Skin epidermis (tissue), 12 donors: ENCODE data around the gene AMBN.
"Not testable (repeated sequence)": the region's sequence is repeated elsewhere in the genome, so short reads cannot be mapped to it uniquely, and the experiment has no call there.

Experiments used
- H3K27ac ChIP-seq, 21 experiments: fragments of 200-600 bp; sonication (generic) in 11 of 21; one replicate each; pipeline ENCODE4 v1.5.0; 2020; ENCODE audit warnings: mild to moderate bottlenecking in 3 of 21, inconsistent platforms in 2 of 21, moderate library complexity in 2 of 21
- H3K4me3 ChIP-seq, 7 experiments: fragments of 200-600 bp; sonication (generic) in 2 of 7; one replicate each; pipeline ENCODE4 v1.5.0; 2020; ENCODE audit warnings: inconsistent platforms in 2 of 7, mild to moderate bottlenecking in 2 of 7, moderate library complexity in 1 of 7

AMBN gene

GRCh38 chr4:70606459-70606858, 14.4 kb downstream of the AMBN start:
- H3K4me3 ChIP-seq = no peak overlapping the region
- H3K27ac ChIP-seq = no peak overlapping the region

- Histone ChIP-seq H3K27ac (no peak overlapping the region), H3K4me3 (no peak overlapping the region)
Observed at GRCh38 chr4:70607334-70607853, 15.3 kb downstream of the AMBN start.

GRCh38 chr4:70608324-70608723, 16.3 kb downstream of the AMBN start:
- Histone ChIP-seq H3K27ac (no peak overlapping the region), H3K4me3 (no peak overlapping the region)

GRCh38 chr4:70613306-70614183, 21.5 kb downstream of the AMBN start:
- Histone ChIP-seq H3K27ac (peak overlapping the region in 4 of 21 experiments; percentile 19 to 59 (median 34)), H3K4me3 (peak overlapping the region in 2 of 7 experiments; percentile 6 to 18)

GRCh38 chr4:70614184-70614555, 22.1 kb downstream of the AMBN start:
- Histone ChIP-seq H3K4me3 (peak overlapping the region in 2 of 7 experiments; percentile 6 to 18), H3K27ac (peak overlapping the region in 4 of 21 experiments; percentile 19 to 59 (median 34))

GRCh38 chr4:70619288-70619687, 27.2 kb downstream of the AMBN start:
- Histone ChIP-seq H3K27ac (no peak overlapping the region), H3K4me3 (no peak overlapping the region)

GRCh38 chr4:70619778-70620177, 27.7 kb downstream of the AMBN start:
- no peak overlapping the region for H3K4me3 ChIP-seq
- H3K27ac ChIP-seq = no peak overlapping the region

GRCh38 chr4:70623323-70623722, 31.3 kb downstream of the AMBN start:
- Histone ChIP-seq H3K27ac (no peak overlapping the region), H3K4me3 (no peak overlapping the region)

GRCh38 chr4:70624226-70624793, 32.3 kb downstream of the AMBN start:
- Histone ChIP-seq H3K27ac (no peak overlapping the region), H3K4me3 (no peak overlapping the region)

GRCh38 chr4:70627620-70628019, 35.6 kb downstream of the AMBN start:
- H3K4me3 ChIP-seq = no peak overlapping the region
- no peak overlapping the region for H3K27ac ChIP-seq

GRCh38 chr4:70628444-70628843, 36.4 kb downstream of the AMBN start, which contains the start of gene ENAM:
Gene ENAM (plus strand): TSS chr4:70628744. CDS start chr4:70629501, 757 bp downstream.
- no peak within 1 kb of the TSS for H3K4me3 ChIP-seq
- H3K27ac ChIP-seq = no peak within 1 kb of the TSS

GRCh38 chr4:70629469-70630090, 37.5 kb downstream of the AMBN start:
- H3K4me3 ChIP-seq = no peak overlapping the region
- no peak overlapping the region for H3K27ac ChIP-seq

- H3K27ac ChIP-seq = no peak overlapping the region
- H3K4me3 ChIP-seq = no peak overlapping the region
Observed at GRCh38 chr4:70630162-70630561, 38.1 kb downstream of the AMBN start.

- Histone ChIP-seq H3K4me3 (no peak overlapping the region), H3K27ac (no peak overlapping the region)
Observed at GRCh38 chr4:70632028-70632427, 40.0 kb downstream of the AMBN start.

GRCh38 chr4:70634482-70634881, 42.4 kb downstream of the AMBN start:
- Histone ChIP-seq H3K27ac (no peak overlapping the region), H3K4me3 (no peak overlapping the region)

GRCh38 chr4:70637239-70637913, 45.3 kb downstream of the AMBN start:
- Histone ChIP-seq H3K4me3 (no peak overlapping the region), H3K27ac (no peak overlapping the region)

GRCh38 chr4:70640192-70640591, 48.1 kb downstream of the AMBN start:
- H3K4me3 ChIP-seq = no peak overlapping the region
- H3K27ac ChIP-seq = no peak overlapping the region

- not testable (repeated sequence) for H3K4me3 ChIP-seq
Observed at GRCh38 chr4:70650741-70651140, 58.7 kb downstream of the AMBN start.

GRCh38 chr4:70651864-70652506, 59.9 kb downstream of the AMBN start:
- Histone ChIP-seq H3K4me3 (no peak overlapping the region), H3K27ac (no peak overlapping the region)

More at GRCh38 chr4:70650741-70651140, 58.7 kb downstream of the AMBN start:
- not testable (repeated sequence) for H3K27ac ChIP-seq
